ENCODE data around the gene MARVELD2.

- no peak for TF ChIP-seq EZH2 (IDR thresholded peaks at IDR 0.05; ENCODE audit: insufficient read depth, low read length)
- TF ChIP-seq CTCF (IDR thresholded peaks at IDR 0.05; ENCODE audit: insufficient read depth, low read depth, low read length): no peak
Observed at GRCh38 chr5:69414885-69415583, at the start of gene MARVELD2.

Data from astrocyte (in vitro differentiated cells and primary cell).